Liver (tissue), 9 donors: ENCODE data around the gene CFAP126. TPM values are rescaled to one million over a fixed set of nuclear protein-coding genes. Genes with fewer than 3 reads are reported as not detected.
"Not testable (repeated sequence)": the region's sequence is repeated elsewhere in the genome, so short reads cannot be mapped to it uniquely, and the experiment has no call there.

ENCODE experiments used
- DNase-seq: peaks from one replicate; pipeline ENCODE4 v3.0.0-alpha.2; 2017; ENCODE audit warnings: low spot score
- H3K27ac ChIP-seq, 2 donors: one replicate each; pipeline ENCODE4 v1.7.0; 2013; ENCODE audit warnings: inconsistent platforms in 2 of 2, low read length in 2 of 2, control low read depth in 1 of 2, low read depth in 1 of 2, mild to moderate bottlenecking in 1 of 2
- H3K27me3 ChIP-seq, 4 donors: one replicate each; pipeline versions ENCODE4 v1.6.1 to v1.7.0; 2013; ENCODE audit warnings: low read length in 3 of 4, inconsistent platforms in 1 of 4, mild to moderate bottlenecking in 1 of 4, moderate library complexity in 1 of 4; ENCODE audit not compliant: control insufficient read depth in 4 of 4, insufficient read depth in 4 of 4
- H3K36me3 ChIP-seq, 4 donors: one replicate each; pipeline versions ENCODE4 v1.6.1 to v1.7.0; 2013; ENCODE audit warnings: low read length in 3 of 4, mild to moderate bottlenecking in 3 of 4, low read depth in 1 of 4, moderate library complexity in 1 of 4; ENCODE audit not compliant: control insufficient read depth in 4 of 4, insufficient read depth in 3 of 4
- H3K4me1 ChIP-seq, 4 donors: one replicate each; pipeline versions ENCODE4 v1.6.1 to v1.7.0; 2013; ENCODE audit warnings: low read length in 3 of 4, mild to moderate bottlenecking in 3 of 4, moderate library complexity in 1 of 4; ENCODE audit not compliant: control insufficient read depth in 4 of 4, insufficient read depth in 4 of 4
- H3K4me3 ChIP-seq, 3 donors: one replicate each; pipeline versions ENCODE4 v1.6.1 to v1.7.0; 2013; ENCODE audit warnings: low read length in 3 of 3, control low read depth in 1 of 3, low read depth in 1 of 3, mild to moderate bottlenecking in 1 of 3
- H3K9ac ChIP-seq, 2 donors: one replicate each; pipeline ENCODE4 v1.7.0; 2013; ENCODE audit warnings: low read length in 2 of 2, mild to moderate bottlenecking in 2 of 2, moderate library complexity in 2 of 2, control low read depth in 1 of 2, low read depth in 1 of 2
- H3K9me3 ChIP-seq, 4 donors: one replicate each; pipeline versions ENCODE4 v1.6.1 to v1.7.0; 2013; ENCODE audit warnings: low read length in 3 of 4; ENCODE audit not compliant: control insufficient read depth in 4 of 4
- ATF3 ChIP-seq: IDR thresholded peaks from 2 replicates; pipeline ENCODE4 v1.6.1; 2016; ENCODE audit warnings: antibody characterized with exemption
- CTCF ChIP-seq: fragments of 150-350 bp; IDR thresholded peaks from 2 replicates; pipeline ENCODE4 v1.5.1; 2017; ENCODE audit warnings: improper control_type of control experiment, low read depth, low read length; ENCODE audit not compliant: missing input control
- EGR1 ChIP-seq, 2 donors: IDR thresholded peaks; 2 replicates each; pipeline ENCODE4 v1.6.1; 2016 to 2018; ENCODE audit warnings: antibody characterized with exemption in 2 of 2, low read depth in 2 of 2
- FOXA1 ChIP-seq: IDR thresholded peaks from 2 replicates; pipeline ENCODE4 v1.6.1; 2016; ENCODE audit warnings: antibody characterized with exemption
- FOXA2 ChIP-seq: IDR thresholded peaks from 2 replicates; pipeline ENCODE4 v1.6.1; 2016; ENCODE audit warnings: antibody characterized with exemption
- GABPA ChIP-seq, 2 donors: IDR thresholded peaks in 1 of 2; conservative IDR thresholded peaks in 1 of 2; 2 replicates each; pipeline ENCODE4 v1.6.1; 2016; ENCODE audit warnings: antibody characterized with exemption in 2 of 2, mild to moderate bottlenecking in 1 of 2, moderate library complexity in 1 of 2
- HNF4A ChIP-seq, 2 donors: conservative IDR thresholded peaks; 2 replicates each; pipeline ENCODE4 v1.6.1; 2016; ENCODE audit warnings: antibody characterized with exemption in 2 of 2, mild to moderate bottlenecking in 2 of 2
- HNF4G ChIP-seq: IDR thresholded peaks from 2 replicates; pipeline ENCODE4 v1.6.1; 2016; ENCODE audit warnings: antibody characterized with exemption
- JUND ChIP-seq, 2 donors: IDR thresholded peaks; 2 replicates each; pipeline ENCODE4 v1.6.1; 2016; ENCODE audit warnings: antibody characterized with exemption in 2 of 2
- MAX ChIP-seq: IDR thresholded peaks from 2 replicates; pipeline ENCODE4 v1.6.1; 2016; ENCODE audit warnings: antibody characterized with exemption
- NR2F2 ChIP-seq: IDR thresholded peaks from 2 replicates; pipeline ENCODE4 v1.6.1; 2016; ENCODE audit warnings: antibody characterized with exemption
- RAD21 ChIP-seq, 2 donors: IDR thresholded peaks; 2 replicates each; pipeline ENCODE4 v1.6.1; 2016; ENCODE audit warnings: antibody characterized with exemption in 2 of 2, mild to moderate bottlenecking in 2 of 2
- REST ChIP-seq: IDR thresholded peaks from 2 replicates; pipeline ENCODE4 v1.6.1; 2016; ENCODE audit warnings: antibody characterized with exemption, mild to moderate bottlenecking
- RXRA ChIP-seq, 2 donors: IDR thresholded peaks; 2 replicates each; pipeline ENCODE4 v1.6.1; 2017 to 2018; ENCODE audit warnings: antibody characterized with exemption in 2 of 2, mild to moderate bottlenecking in 1 of 2
- SP1 ChIP-seq: IDR thresholded peaks from 2 replicates; pipeline ENCODE4 v1.6.1; 2018; ENCODE audit warnings: antibody characterized with exemption, mild to moderate bottlenecking
- TAF1 ChIP-seq: conservative IDR thresholded peaks from 2 replicates; pipeline ENCODE4 v1.6.1; 2016; ENCODE audit warnings: antibody characterized with exemption, mild to moderate bottlenecking
- YY1 ChIP-seq: IDR thresholded peaks from 2 replicates; pipeline ENCODE4 v1.6.1; 2016; ENCODE audit warnings: antibody characterized with exemption, mild to moderate bottlenecking
- ZBTB33 ChIP-seq: IDR thresholded peaks from 2 replicates; pipeline ENCODE4 v1.6.1; 2016; ENCODE audit warnings: antibody characterized with exemption
- WGBS: extraction: QIAGEN DNeasy Blood & Tissue Kit; methylation state at CpG from one replicate; pipeline ENCODE4 v1.1.7; 2013; 5-methylcytosine and 5-hydroxymethylcytosine counted together
- polyA plus RNA-seq, 2 donors: library from polyadenylated mRNA; stranded (reverse) in 1 of 2; unstranded in 1 of 2; fragments of 200-250 nt in 1 of 2; fragments of >200 nt in 1 of 2; fragmentation: Nextera tagmentation in 1 of 2; extraction: Ambion mirVana in 1 of 2; gene quantifications; one replicate each; pipeline versions ENCODE4 v1.2.1 to v1.2.3, GENCODE V29; 2013 to 2015
- total RNA-seq, 2 donors: library from RNA; depleted of rRNA; stranded (reverse); fragments of >200 nt; gene quantifications; one replicate each; pipeline ENCODE4 v1.2.3, GENCODE V29; 2014
- donor health status: healthy.
- donor health status: healthy.
- donor health status: healthy.
- donor health status: healthy.
- donor health status: healthy.

The CFAP126 gene
- total and polyA plus RNA-seq, 4 donors = not detected

GRCh38 chr1:161409848-161410635 is 42.4 kb upstream of the CFAP126 start:
- not testable (repeated sequence) for H3K9ac ChIP-seq, H3K9me3 ChIP-seq, H3K27me3 ChIP-seq, DNase-seq, H3K36me3 ChIP-seq, H3K4me3 ChIP-seq, H3K4me1 ChIP-seq
- 83% methylated on average over 13 of the region's 13 CpGs for WGBS
- H3K27ac ChIP-seq = peak overlapping the region in 1 of 2 donors; percentile 20

- 72% methylated on average over 3 of the region's 3 CpGs for WGBS
- H3K27ac ChIP-seq = no peak overlapping the region
- DNase-seq = no peak
- H3K27me3 ChIP-seq = no peaks in the 10 kb centered on the region
- TF ChIP-seq SP1 = no peak
- TF ChIP-seq CTCF = no peak
- TF ChIP-seq JUND (IDR thresholded peaks at IDR 0.05) = no peak
- no peak for TF ChIP-seq EGR1 (IDR thresholded peaks at IDR 0.05; ENCODE audit: low read depth in 2 of 2)
- no peak for TF ChIP-seq MAX
- no peak for TF ChIP-seq FOXA2
- no peak for TF ChIP-seq HNF4A (conservative IDR thresholded peaks at IDR 0.05)
- TF ChIP-seq GABPA (IDR thresholded peaks at IDR 0.05 in 1 of 2, conservative IDR thresholded peaks at IDR 0.05 in 1 of 2) = no peak
- no peak for TF ChIP-seq ZBTB33
- no peak for TF ChIP-seq HNF4G
- TF ChIP-seq NR2F2 = no peak
- no peak for TF ChIP-seq TAF1
- no peak for TF ChIP-seq RAD21 (IDR thresholded peaks at IDR 0.05)
- TF ChIP-seq ATF3 = no peak
- no peak for TF ChIP-seq FOXA1
- TF ChIP-seq YY1 = no peak
- no peak for TF ChIP-seq REST
- no peak for TF ChIP-seq RXRA (IDR thresholded peaks at IDR 0.05)
- no peaks in the 10 kb centered on the region for H3K36me3 ChIP-seq
- H3K9me3 ChIP-seq = no peaks in the 10 kb centered on the region
- no peak overlapping the region for H3K4me3 ChIP-seq
- no peak overlapping the region for H3K9ac ChIP-seq
- H3K4me1 ChIP-seq = peaks cover 0 to 7% (median 0%) of the 10 kb centered on the region in 4 donors
These were observed 40.9 kb upstream of the CFAP126 start for GRCh38 chr1:161408429-161409052.
